ENCODE measurements around the gene USP17L21.
"Not testable (repeated sequence)": the region's sequence is repeated elsewhere in the genome, so short reads cannot be mapped to it uniquely, and the experiment has no call there.

DNA sequence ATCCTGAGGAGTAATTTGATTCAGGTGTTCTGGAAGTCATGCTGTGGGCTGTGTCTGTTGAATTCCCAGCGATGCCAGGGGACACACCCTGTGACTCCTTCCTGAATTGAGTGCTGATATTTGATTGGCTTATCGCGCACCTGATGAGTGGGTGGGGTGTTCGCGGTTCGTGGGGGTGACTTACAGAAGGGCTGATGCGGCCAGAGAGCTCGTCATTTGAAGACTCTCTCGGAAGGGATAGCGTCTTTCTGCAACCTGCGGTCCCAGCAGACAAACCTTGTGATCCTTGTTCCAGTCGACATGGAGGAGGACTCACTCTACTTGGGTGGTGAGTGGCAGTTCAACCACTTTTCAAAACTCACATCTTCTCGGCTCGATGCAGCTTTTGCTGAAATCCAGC, 38.1 kb upstream of the USP17L21 start, which contains the start of gene USP17L13:
- TF ChIP-seq, protein P1, sequence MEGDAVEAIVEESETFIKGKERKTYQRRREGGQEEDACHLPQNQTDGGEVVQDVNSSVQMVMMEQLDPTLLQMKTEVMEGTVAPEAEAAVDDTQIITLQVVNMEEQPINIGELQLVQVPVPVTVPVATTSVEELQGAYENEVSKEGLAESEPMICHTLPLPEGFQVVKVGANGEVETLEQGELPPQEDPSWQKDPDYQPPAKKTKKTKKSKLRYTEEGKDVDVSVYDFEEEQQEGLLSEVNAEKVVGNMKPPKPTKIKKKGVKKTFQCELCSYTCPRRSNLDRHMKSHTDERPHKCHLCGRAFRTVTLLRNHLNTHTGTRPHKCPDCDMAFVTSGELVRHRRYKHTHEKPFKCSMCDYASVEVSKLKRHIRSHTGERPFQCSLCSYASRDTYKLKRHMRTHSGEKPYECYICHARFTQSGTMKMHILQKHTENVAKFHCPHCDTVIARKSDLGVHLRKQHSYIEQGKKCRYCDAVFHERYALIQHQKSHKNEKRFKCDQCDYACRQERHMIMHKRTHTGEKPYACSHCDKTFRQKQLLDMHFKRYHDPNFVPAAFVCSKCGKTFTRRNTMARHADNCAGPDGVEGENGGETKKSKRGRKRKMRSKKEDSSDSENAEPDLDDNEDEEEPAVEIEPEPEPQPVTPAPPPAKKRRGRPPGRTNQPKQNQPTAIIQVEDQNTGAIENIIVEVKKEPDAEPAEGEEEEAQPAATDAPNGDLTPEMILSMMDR (tag by site-specific recombination; IDR thresholded peaks at IDR 0.05) = not testable (repeated sequence)
- not testable (repeated sequence) for TF ChIP-seq ZNF791 (tag by site-specific recombination; IDR thresholded peaks at IDR 0.05); ZNF10 (tag by site-specific recombination; IDR thresholded peaks at IDR 0.05); ZNF549 (tag by site-specific recombination; IDR thresholded peaks at IDR 0.05); SP2 (tag by site-specific recombination; IDR thresholded peaks at IDR 0.05); ZNF2 (tag by site-specific recombination; IDR thresholded peaks at IDR 0.05); ZNF610 (tag by site-specific recombination; IDR thresholded peaks at IDR 0.05; ENCODE audit: borderline replicate concordance)

Measured in HEK293 (cell line).